ENCODE data around the gene CLN5. TPM values are rescaled to one million over a fixed set of nuclear protein-coding genes. Genes with fewer than 3 reads are reported as not detected.

The CLN5 gene
- total and polyA plus RNA-seq, 2 of the 13 experiments (the other 11 are each of a cell fraction or from before 2014, with no cell fraction given) = 10.1 to 13.7 TPM

DNA sequence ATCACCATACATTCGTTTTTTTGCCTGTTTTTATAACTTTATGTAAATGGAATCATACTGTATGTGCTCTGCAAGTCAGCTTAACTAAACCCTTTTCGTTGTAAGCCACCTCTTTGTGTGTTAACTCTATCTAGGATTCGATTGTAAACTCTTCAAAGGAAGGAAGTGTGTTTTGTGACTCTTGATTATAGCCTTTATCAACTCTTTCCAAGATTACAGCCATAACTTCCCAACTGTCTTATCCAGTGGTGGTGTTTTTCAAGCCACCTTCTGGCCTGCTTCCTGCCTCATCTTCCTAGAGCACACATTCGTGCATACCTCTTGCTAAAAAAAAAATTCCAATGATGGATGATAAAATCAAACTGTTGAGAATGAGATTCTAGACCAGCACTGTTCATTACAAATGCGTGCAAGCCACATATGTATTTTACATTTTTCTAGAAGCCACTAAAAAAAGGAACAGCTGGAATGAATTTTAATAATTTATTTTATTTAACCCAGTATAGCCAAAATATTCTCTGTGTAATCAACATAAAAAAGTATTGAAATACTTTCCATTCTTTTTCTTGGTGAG is 47.1 kb downstream of the CLN5 start:
- FAIRE-seq = no peak
- in situ Hi-C loops (cut with HindIII; ENCODE audit: extremely low pct_ligation_motif_present, low pct_unique_long_range_greater_than_20kb) (no loop called here), intact Hi-C loops (cut with micrococcal nuclease; ENCODE audit: unreplicated experiment) (no loop called here)
- ChIA-PET POLR2A (no interaction called here), CTCF (ENCODE audit: low intra/inter-chr PET ratio, low total read pairs) (no interaction called here)
- 3% methylated on average over 5 of the region's 5 CpGs for WGBS (ENCODE audit: low lambda C conversion rate)
- no peak for ATAC-seq
- Histone ChIP-seq H3K27ac (ENCODE audit: extremely low read length, insufficient read depth, low read length) (no peak overlapping the region), H3K9me3 (ENCODE audit: low read length) (no peaks in the 10 kb centered on the region), H3K9ac (ENCODE audit: insufficient read depth, low read depth, low read length) (no peak overlapping the region), H3K4me3 (replicated peaks in 1 of 3; ENCODE audit: insufficient read depth in 1 of 3, low read depth in 2 of 3, low read length in 3 of 3) (no peak overlapping the region), H4K20me1 (ENCODE audit: insufficient read depth, low read length) (no peaks in the 10 kb centered on the region), H3K36me3 (replicated peaks in 1 of 2; ENCODE audit: control insufficient read depth in 1 of 2, insufficient read depth in 2 of 2, low read length in 2 of 2) (no peaks in the 10 kb centered on the region), H3K27me3 (ENCODE audit: control insufficient read depth in 1 of 2, insufficient read depth in 2 of 2, low read length in 2 of 2) (0 out of 5 replicates have a peak, but pooled peaks cover 0 to 2% of the 10 kb centered on the region in 2 experiments), H3K4me1 (ENCODE audit: insufficient read depth, low read length) (no peaks in the 10 kb centered on the region), H3K4me2 (ENCODE audit: low read depth, low read length) (no peak overlapping the region), H2AFZ (ENCODE audit: low read length) (no peak overlapping the region), H3K79me2 (ENCODE audit: insufficient read depth, low read length) (no peaks in the 10 kb centered on the region)
- no peak for DNase-seq (ENCODE audit: low spot score)
- no TSS peak for BruUV-seq (replicated peaks)
- no peak for TF ChIP-seq YEATS4 (CRISPR knock-in tag; IDR thresholded peaks at IDR 0.05; ENCODE audit: borderline replicate concordance)
- no peak for TF ChIP-seq TCF12 (IDR thresholded peaks at IDR 0.05)
- no peak for TF ChIP-seq TCF12 (CRISPR knock-in tag; IDR thresholded peaks at IDR 0.05)
- no peak for TF ChIP-seq ZNF646 (CRISPR knock-in tag; IDR thresholded peaks at IDR 0.05)
- no peak for TF ChIP-seq U2AF1 (optimal IDR thresholded peaks at IDR 0.05; ENCODE audit: low read depth, low read length)
- TF ChIP-seq ZNF780A (CRISPR knock-in tag; IDR thresholded peaks at IDR 0.05) = no peak
- no peak for TF ChIP-seq EZH2 (conservative IDR thresholded peaks at IDR 0.05; ENCODE audit: low read depth, low read length)
- no peak for TF ChIP-seq ZNF598 (CRISPR knock-in tag; IDR thresholded peaks at IDR 0.05; ENCODE audit: borderline replicate concordance)
- TF ChIP-seq TBL1XR1 (IDR thresholded peaks at IDR 0.05; ENCODE audit: borderline replicate concordance, low read length, partially characterized antibody) = no peak
- no peak for TF ChIP-seq KAT8 (CRISPR knock-in tag; IDR thresholded peaks at IDR 0.05)
- TF ChIP-seq ZNF878 (CRISPR knock-in tag; IDR thresholded peaks at IDR 0.05) = no peak

Data from HepG2 (cell line).